HG03139 (cell line): ENCODE measurements around the gene MAGI3.
"Not testable (repeated sequence)": the region's sequence is repeated elsewhere in the genome, so short reads cannot be mapped to it uniquely, and the experiment has no call there.

Source experiments
- ATAC-seq: cut with Tn5 transposase; IDR thresholded peaks from one replicate; pipeline ENCODE4 v1.9.1; 2021; ENCODE audit not compliant: unreplicated experiment

The MAGI3 gene

GRCh38 chr1:113438505-113439276, 48.4 kb downstream of the MAGI3 start:
- ATAC-seq = no peak

DNA sequence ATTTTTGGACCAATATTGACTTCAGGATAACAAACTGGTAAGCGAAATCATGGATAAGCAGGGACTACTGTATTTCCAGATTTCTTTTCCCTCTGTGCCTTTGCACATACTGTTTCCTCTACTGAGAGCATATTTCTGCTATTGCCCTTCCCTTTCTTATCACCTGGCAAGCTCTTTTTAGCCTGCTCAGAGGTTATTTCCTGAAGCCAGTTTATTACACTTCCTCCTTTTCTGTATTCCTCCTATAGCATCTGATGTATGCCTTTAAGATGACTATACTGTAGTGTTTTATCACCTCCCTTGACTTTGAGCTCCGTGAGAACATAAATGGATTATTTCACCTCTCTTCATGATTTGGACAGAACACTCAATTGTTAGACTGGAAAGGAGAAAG, 49.0 kb downstream of the MAGI3 start:
- no peak for ATAC-seq

- ATAC-seq = no peak
Measured at GRCh38 chr1:113442131-113442530, 51.8 kb downstream of the MAGI3 start.

- no peak for ATAC-seq
Measured at GRCh38 chr1:113444857-113445256, 54.5 kb downstream of the MAGI3 start.

DNA sequence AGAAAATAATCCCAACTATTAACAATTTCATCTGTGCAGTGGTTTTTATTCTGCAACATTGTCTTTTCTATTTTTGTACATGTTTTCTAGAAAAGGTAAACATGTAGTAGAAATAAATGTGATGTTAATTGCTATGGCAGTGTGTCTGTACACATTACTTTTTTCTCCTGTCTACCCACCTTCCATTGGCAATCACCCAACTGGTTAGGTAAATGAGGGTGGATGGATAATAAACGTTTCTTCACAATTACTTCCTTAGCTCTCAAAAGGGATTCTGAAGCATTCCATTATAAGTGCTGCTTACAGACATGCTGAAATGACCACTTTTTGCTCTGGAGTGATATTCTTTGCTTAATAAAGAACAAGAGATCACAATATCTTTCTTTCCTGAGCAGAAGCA, 61.4 kb downstream of the MAGI3 start:
- ATAC-seq = no peak

- ATAC-seq = no peak
Measured at GRCh38 chr1:113452921-113453770, 62.8 kb downstream of the MAGI3 start.

DNA sequence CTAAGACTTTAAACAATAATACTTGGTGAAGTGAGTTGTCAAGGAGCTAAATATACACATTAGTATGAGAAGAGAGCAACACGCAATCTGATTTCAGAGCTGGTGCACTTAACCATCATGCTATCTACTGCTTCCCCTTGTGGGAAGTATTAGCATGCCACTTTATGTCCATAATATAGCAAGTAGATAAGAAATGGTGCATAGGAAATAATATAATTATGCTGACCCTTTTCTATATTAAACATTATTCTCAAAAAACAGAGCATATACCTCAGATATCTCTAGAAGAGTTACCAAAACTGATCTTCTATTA, 63.4 kb downstream of the MAGI3 start:
- ATAC-seq = no peak

DNA sequence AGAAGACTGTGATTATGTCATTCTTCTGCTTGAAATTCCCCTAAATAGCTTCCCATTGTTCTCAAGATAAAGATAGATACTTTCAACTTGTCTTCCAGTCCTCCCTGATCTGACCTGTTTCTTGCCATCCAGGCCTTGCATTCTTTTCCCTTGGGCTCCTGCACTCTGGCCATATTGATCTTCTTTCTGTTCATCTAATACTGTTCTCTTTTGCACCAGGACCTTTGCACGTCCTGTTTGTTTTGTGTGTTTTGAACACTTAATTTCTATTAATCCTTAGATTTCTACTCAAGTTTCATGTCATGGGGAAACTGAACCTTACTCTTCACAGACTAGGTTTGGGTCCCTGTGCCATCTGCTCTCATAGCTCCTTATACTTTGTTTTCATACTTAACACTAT, 65.1 kb downstream of the MAGI3 start:
- ATAC-seq = no peak

DNA sequence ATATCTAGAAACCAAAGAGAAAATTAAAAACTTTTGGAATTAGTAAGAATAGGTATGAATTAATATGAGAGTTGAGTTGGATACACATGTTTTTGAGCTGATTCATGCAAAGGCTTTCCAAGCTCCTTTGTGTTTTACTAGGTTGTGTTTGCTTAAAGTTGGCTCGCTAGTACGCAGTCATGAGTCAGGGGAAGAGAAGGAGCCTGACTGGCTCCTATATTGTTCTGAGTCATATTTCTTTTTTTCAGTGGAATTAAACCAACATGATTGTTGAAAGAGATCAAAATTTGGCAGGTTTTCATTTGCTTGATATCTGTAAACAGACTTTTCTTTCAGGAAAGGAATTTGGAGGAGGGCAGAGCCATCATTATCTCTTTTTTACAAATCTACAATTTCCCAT, 66.7 kb downstream of the MAGI3 start:
- no peak for ATAC-seq

DNA sequence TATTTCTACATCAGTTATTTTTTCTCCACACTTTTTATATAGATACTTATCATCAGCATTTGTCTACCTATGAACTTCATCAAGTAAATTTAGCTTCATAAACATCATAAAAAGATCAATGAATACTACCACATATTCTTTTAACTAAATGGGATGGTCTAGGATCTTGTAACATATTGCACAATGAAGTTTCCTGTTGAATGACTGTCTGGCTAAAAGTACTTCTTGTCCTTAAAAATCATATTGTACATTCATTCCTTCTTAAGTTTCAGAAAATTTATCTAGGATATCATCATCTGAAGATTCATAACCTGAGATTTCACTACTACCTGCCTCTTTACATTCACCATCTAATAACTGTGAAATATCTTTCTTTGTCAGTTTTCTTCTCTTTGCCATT, 69.0 kb downstream of the MAGI3 start:
- no peak for ATAC-seq

GRCh38 chr1:113467991-113468390, 77.7 kb downstream of the MAGI3 start:
- no peak for ATAC-seq

DNA sequence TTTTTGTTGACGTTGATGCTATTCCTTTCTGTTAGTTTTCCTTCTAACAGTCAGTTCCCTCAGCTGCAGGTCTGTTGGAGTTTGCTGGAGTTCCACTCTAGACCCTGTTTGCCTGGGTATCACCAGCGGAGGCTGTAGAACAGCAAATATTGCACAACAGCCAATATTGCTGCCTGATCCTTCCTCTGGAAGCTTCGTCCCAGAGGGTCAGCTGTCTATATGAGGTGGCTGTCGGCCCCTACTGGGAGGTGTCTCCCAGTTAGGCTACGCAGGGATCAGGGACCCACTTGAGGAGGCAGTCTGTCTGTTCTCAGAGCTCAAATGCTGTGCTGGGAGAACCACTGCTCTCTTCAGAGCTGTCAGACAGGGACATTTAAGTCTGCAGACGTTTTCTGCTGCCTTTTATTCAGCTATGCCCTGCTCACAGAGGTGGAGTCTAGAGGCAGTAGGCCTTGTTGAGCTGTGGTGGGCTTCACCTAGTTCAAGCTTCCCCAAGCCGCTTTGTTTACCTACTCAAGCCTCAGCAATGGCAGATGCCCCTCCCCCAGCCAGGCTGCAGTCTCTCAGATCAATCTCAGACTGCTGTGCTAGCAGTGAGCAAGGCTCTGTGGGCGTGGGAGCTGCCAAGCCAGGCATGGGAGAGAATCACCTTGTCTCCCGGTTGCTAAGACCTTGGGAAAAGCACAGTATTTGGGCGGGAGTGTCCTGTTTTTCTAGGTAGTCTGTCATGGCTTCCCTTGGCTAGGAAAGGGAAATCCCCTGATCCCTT, 88.3 kb downstream of the MAGI3 start:
- not testable (repeated sequence) for ATAC-seq

- ATAC-seq = no peak
Measured at GRCh38 chr1:113479713-113480676, 89.7 kb downstream of the MAGI3 start.

DNA sequence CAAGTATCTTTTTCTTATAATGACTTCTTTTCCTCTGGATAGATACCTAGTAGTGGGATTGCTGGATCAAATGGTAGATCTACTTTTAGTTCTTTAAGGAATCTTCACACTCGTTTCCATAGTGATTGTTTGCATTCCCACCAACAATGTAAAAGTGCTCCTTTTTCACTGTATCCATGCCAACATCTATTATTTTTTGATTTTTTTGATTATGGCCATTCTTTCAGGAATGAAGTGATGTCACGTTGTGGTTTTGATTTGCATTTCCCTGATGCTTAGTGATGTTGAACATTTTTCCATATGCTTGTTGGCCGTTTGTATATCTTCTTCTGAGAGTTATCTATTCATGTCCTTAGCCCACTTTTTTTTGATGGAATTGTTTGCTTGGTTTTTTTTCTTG, 94.8 kb downstream of the MAGI3 start:
- ATAC-seq = not testable (repeated sequence)

- ATAC-seq = no peak
Measured at GRCh38 chr1:113488576-113489177, 98.4 kb downstream of the MAGI3 start.

DNA sequence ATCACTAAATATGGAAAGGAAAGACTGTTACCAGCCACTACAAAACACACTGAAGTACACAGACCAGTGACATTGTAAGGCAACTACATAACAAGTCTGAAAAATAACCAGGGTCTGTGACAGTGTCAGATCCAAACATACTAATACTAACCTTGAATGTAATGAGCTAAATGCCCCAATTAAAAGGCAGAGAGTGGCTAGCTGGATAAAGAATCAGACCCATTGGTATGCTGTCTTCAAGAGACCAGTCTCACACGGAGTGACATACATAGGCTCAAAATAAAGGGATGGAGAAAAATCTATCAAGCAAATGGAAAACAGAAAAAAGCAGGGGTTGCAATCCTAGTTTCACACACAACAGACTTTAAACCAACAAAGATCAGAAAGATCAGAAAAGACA, 100.1 kb downstream of the MAGI3 start:
- ATAC-seq = no peak

- ATAC-seq = no peak
Measured at GRCh38 chr1:113493533-113493932, 103.2 kb downstream of the MAGI3 start.

DNA sequence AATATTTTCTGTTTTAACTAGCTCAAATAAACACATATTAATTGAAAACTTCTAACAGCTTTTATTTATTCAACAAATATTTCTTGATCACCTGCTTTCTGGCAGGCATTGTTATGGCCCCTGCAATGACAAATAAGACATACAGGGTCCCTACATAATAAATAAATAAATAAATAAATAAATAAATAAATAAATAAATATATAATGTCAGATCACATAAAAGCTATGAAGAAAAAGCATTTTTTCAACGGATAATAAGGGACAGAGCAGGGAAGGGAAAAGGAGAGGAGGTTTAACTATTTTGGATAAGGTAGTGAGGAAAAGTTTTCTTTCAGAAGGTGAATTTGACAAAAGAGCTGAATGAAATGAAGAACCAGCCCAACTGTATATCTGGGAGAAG, 115.0 kb downstream of the MAGI3 start:
- ATAC-seq = no peak

GRCh38 chr1:113507552-113508214, 117.4 kb downstream of the MAGI3 start:
- no peak for ATAC-seq
